Panc1 (cell line): ENCODE results near the gene ARHGAP18. TPM values are rescaled to one million over a fixed set of nuclear protein-coding genes. Genes with fewer than 3 reads are reported as not detected.

Experiments
- ATAC-seq: fragments of 200-7000 bp; cut with Tn5 transposase; 2 replicates; pipeline ENCODE4 v1.9.1; 2020; ENCODE audit warnings: mild to moderate bottlenecking, moderate library complexity
- BruUV-seq: library from RNA; stranded (reverse); fragments of 400-500 nt; replicated peaks from 2 replicates; lab custom pipeline; 2021; lab: Mats Ljungman, UMichigan
- CTCF ChIA-PET: fragments of 300-600 bp; sonication (Branson Sonifier 250); formaldehyde crosslinking; loops from one replicate; lab custom pipeline; 2022; ENCODE audit warnings: antibody characterized with exemption; lab: Charles Lee
- POLR2A ChIA-PET: fragments of 300-600 bp; sonication (Branson Sonifier 250); formaldehyde crosslinking; loops from one replicate; lab custom pipeline; 2022; ENCODE audit warnings: antibody characterized with exemption; lab: Charles Lee
- DNase-seq: peaks from one replicate; pipeline ENCODE4 v3.0.0-alpha.2; 2010; ENCODE audit warnings: low read depth, low spot score
- H3K27ac ChIP-seq: 2 replicates; pipeline ENCODE4 v1.5.1; 2011; ENCODE audit warnings: mild to moderate bottlenecking, low read length, inconsistent platforms
- H3K27me3 ChIP-seq: fragments of 200-500 bp; sonication (Bioruptor generic); 2 replicates; pipeline ENCODE4 v1.6.0; 2014; ENCODE audit warnings: low read length, inconsistent platforms; ENCODE audit not compliant: control insufficient read depth, insufficient read depth
- H3K36me3 ChIP-seq: fragments of 200-500 bp; sonication (Bioruptor generic); 2 replicates; pipeline ENCODE4 v1.5.1; 2014; ENCODE audit warnings: inconsistent platforms, mild to moderate bottlenecking, low read length, moderate library complexity; ENCODE audit not compliant: control insufficient read depth, insufficient read depth
- H3K4me1 ChIP-seq: 2 replicates; pipeline ENCODE4 v1.5.1; 2011; ENCODE audit warnings: inconsistent platforms, mild to moderate bottlenecking, low read length, moderate library complexity; ENCODE audit not compliant: control insufficient read depth, insufficient read depth
- H3K4me3 ChIP-seq, 2 experiments: 2 replicates each; pipeline ENCODE4 v1.5.1; 2011 to 2012; ENCODE audit warnings: low read depth in 2 of 2, low read length in 2 of 2, mild to moderate bottlenecking in 2 of 2, inconsistent platforms in 1 of 2, moderate library complexity in 1 of 2
- H3K9me3 ChIP-seq: fragments of 200-500 bp; sonication (Bioruptor generic); 2 replicates; pipeline ENCODE4 v1.5.1; 2014; ENCODE audit warnings: low read depth, mild to moderate bottlenecking, inconsistent platforms, low read length, moderate library complexity; ENCODE audit not compliant: control insufficient read depth, insufficient read depth
- CTCF ChIP-seq: fragments of 450-650 bp; IDR thresholded peaks from 2 replicates; pipeline ENCODE4 v1.5.1; 2017; ENCODE audit warnings: mild to moderate bottlenecking
- POLR2AphosphoS5 ChIP-seq: IDR thresholded peaks from 2 replicates; pipeline ENCODE4 v1.6.1; 2012; ENCODE audit warnings: mild to moderate bottlenecking, low read depth, low read length, moderate library complexity
- SIN3A ChIP-seq: IDR thresholded peaks from 2 replicates; pipeline ENCODE4 v1.6.1; 2012; ENCODE audit warnings: low read depth, mild to moderate bottlenecking, low read length, moderate library complexity, borderline replicate concordance; ENCODE audit not compliant: insufficient read depth
- TCF7L2 ChIP-seq: IDR thresholded peaks from 2 replicates; pipeline ENCODE4 v1.6.1; 2011; ENCODE audit warnings: mild to moderate bottlenecking, low read depth, low read length, inconsistent platforms
- in situ Hi-C: cut with HindIII; loops from 2 replicates; pipeline ENCODE4 v1.10.0; 2016; ENCODE audit warnings: low sequenced_read_pairs, low pct_unique_long_range_greater_than_20kb
- intact Hi-C: fragments of 100-400 bp; cut with micrococcal nuclease; formaldehyde crosslinking; loops from one replicate; pipeline ENCODE4 v1.10.0; 2022; ENCODE audit not compliant: unreplicated experiment
- total RNA-seq: library from RNA; stranded (reverse); gene quantifications from one replicate; pipeline ENCODE4 v1.2.1, GENCODE V29; 2021; ENCODE audit not compliant: unreplicated experiment
- TF ChIP-seq, protein P1 (sequence below), 2 experiments: IDR thresholded peaks; 2 replicates each; pipeline ENCODE4 v1.6.1; 2011 to 2012; ENCODE audit warnings: low read depth in 2 of 2, control low read depth in 1 of 2, low read length in 1 of 2, mild to moderate bottlenecking in 1 of 2, moderate library complexity in 1 of 2; ENCODE audit not compliant: insufficient read depth in 1 of 2

ARHGAP18 gene
- total RNA-seq, 1 experiment from 2014 or later, result 11.6 TPM

DNA sequence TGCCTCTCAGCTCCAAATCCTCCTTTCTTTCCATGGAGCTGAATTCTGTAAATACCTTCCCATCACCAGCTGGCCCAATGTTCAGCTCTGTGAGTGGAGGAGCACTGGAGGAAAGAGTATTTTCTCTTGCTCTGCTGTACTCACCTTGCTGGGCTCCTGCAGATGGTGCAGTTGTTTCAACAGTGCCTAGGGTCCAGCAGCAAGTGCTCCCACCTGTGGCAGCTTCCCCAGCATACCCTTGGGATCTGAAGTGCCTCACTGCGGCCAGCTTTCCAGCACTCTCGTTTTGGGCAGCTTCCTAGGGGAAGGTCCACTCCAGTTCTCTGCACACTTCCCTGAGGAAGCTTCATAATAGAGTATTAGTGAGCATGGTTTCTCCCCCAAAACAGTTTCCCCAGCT, 170.9 kb downstream of the ARHGAP18 start:
- no peaks in the 10 kb centered on the region; the same call in 1 of the 2 replicates for H3K36me3 ChIP-seq
- CTCF ChIA-PET, result no interaction called here
- intact Hi-C loops, result no loop called here

DNA sequence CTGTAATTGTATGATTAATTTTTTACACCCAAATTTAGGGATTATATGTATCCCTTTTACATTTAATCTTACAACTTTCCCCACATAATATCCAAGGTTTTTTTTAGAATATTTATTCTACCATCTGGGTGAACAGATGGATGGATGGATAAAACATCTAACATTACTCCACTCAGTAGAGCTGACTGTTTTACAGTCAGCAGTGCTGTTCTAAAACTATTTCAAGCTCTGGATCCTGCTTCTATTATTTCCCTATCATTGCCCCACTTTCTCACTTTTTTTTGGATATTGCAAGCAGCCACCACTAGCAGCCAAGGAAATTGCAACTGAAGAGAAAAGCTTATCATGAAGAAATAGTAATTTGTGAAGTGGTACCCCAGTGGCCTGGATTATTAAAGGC, 173.7 kb downstream of the ARHGAP18 start:
- Histone ChIP-seq H3K27me3 (no peaks in the 10 kb centered on the region), H3K4me3 (no peak overlapping the region), H3K4me1 (no peaks in the 10 kb centered on the region), H3K36me3 (no peaks in the 10 kb centered on the region; the same call in 1 of the 2 replicates), H3K9me3 (no peaks in the 10 kb centered on the region), H3K27ac (no peak overlapping the region)
- ATAC-seq, result no peak
- BruUV-seq, result no TSS peak
- in situ Hi-C loops, result no loop called here
- intact Hi-C loops, result no loop called here
- ChIA-PET CTCF (no interaction called here), POLR2A (no interaction called here)
- TF ChIP-seq POLR2AphosphoS5, result no peak
- no peak for DNase-seq

More for the DNA sequence above, 170.9 kb downstream of the ARHGAP18 start:
- no peak overlapping the region for H3K4me3 ChIP-seq
- H3K4me1 ChIP-seq, result no peaks in the 10 kb centered on the region
- H3K9me3 ChIP-seq, result no peaks in the 10 kb centered on the region
- in situ Hi-C loops, result no loop called here
- no TSS peak for BruUV-seq
- POLR2A ChIA-PET, result no interaction called here
- TF ChIP-seq TCF7L2 (no peak), CTCF (no peak), SIN3A (no peak), POLR2AphosphoS5 (no peak)
- TF ChIP-seq, protein P1, sequence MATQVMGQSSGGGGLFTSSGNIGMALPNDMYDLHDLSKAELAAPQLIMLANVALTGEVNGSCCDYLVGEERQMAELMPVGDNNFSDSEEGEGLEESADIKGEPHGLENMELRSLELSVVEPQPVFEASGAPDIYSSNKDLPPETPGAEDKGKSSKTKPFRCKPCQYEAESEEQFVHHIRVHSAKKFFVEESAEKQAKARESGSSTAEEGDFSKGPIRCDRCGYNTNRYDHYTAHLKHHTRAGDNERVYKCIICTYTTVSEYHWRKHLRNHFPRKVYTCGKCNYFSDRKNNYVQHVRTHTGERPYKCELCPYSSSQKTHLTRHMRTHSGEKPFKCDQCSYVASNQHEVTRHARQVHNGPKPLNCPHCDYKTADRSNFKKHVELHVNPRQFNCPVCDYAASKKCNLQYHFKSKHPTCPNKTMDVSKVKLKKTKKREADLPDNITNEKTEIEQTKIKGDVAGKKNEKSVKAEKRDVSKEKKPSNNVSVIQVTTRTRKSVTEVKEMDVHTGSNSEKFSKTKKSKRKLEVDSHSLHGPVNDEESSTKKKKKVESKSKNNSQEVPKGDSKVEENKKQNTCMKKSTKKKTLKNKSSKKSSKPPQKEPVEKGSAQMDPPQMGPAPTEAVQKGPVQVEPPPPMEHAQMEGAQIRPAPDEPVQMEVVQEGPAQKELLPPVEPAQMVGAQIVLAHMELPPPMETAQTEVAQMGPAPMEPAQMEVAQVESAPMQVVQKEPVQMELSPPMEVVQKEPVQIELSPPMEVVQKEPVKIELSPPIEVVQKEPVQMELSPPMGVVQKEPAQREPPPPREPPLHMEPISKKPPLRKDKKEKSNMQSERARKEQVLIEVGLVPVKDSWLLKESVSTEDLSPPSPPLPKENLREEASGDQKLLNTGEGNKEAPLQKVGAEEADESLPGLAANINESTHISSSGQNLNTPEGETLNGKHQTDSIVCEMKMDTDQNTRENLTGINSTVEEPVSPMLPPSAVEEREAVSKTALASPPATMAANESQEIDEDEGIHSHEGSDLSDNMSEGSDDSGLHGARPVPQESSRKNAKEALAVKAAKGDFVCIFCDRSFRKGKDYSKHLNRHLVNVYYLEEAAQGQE (IDR thresholded peaks at IDR 0.05; ENCODE audit: insufficient read depth in 1 of 2, low read depth in 2 of 2, low read length in 1 of 2), result no peak
- DNase-seq, result no peak
- H3K27me3 ChIP-seq, result no peaks in the 10 kb centered on the region
- ATAC-seq, result no peak
- H3K27ac ChIP-seq, result no peak overlapping the region

DNA sequence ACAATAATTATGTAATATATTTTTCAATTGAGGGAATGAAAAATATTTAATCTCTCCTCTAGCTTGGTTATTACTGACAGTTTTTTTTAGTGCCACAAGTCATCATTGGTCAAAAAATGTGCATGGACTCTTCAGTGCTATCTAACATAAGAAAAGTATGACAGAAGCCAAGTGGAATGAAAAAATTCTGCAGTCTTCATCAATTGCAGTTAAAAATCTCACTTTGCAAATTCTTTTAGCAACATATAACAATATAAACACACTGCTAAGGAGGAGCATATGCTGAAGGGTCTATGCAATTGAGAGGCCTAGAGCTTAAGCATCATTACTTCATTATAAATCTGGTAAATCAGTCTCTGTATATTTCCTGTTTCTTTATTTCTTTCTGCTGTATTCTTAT, 175.1 kb downstream of the ARHGAP18 start:
- Histone ChIP-seq H3K9me3 (no peaks in the 10 kb centered on the region), H3K36me3 (no peaks in the 10 kb centered on the region; the same call in 1 of the 2 replicates), H3K27ac (no peak overlapping the region), H3K27me3 (no peaks in the 10 kb centered on the region), H3K4me1 (no peaks in the 10 kb centered on the region), H3K4me3 (no peak overlapping the region)
- TF ChIP-seq TCF7L2, result no peak
- TF ChIP-seq, protein P1 (IDR thresholded peaks at IDR 0.05; ENCODE audit: insufficient read depth in 1 of 2, low read depth in 2 of 2, low read length in 1 of 2), result no peak
- no peak for TF ChIP-seq POLR2AphosphoS5
- TF ChIP-seq CTCF, result no peak
- TF ChIP-seq SIN3A, result no peak
- in situ Hi-C loops, result no loop called here
- intact Hi-C loops, result no loop called here
- ChIA-PET POLR2A (no interaction called here), CTCF (no interaction called here)
- ATAC-seq, result no peak
- DNase-seq, result no peak
- BruUV-seq, result no TSS peak
